ENCODE results near the gene CCDC194. TPM values are rescaled to one million over a fixed set of nuclear protein-coding genes. Genes with fewer than 3 reads are reported as not detected.

Gene CCDC194
- total and polyA plus RNA-seq, 2 of the 8 experiments (the other 6 are each of a cell fraction or from before 2014, with no cell fraction given), result 0.33 TPM; not detected in 1

DNA sequence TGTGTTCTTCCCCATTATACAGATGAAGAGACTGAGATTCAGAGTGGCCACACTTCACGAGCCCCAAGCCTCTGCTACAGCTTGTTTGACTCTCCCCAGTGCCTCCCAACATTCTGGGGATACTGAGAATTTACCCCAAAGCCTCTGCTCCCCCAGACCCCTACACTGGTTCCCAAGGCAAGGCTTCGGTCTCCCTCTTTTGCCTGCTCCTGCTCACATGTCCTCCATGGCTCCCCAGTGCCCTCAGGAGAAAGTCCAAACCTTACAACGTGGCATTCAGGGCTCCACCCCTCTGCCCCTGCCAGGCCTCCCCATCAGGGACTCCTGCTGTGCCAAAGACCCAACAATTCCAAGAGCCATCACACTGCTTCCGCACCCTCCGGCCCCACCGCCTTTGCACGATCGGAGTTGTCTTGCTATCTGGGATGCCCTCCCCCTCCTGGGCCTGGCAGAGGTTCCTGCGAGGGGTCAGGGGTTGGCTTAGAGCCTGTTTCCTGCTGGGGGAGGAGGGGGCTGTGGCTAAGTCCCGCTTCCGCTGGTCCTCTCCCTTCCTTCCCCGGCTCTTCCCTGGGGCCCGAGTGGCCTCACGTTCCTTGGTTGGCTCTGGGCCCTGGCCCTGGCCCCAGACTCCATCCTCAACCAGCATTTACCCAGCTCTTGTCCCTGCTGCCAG lies 41.3 kb downstream of the CCDC194 start:
- no peak overlapping the region for H2BK120ac ChIP-seq (replicated peaks; ENCODE audit: low read depth, low read length)
- peak overlapping the region; percentile 50; the same call in 1 of the 2 replicates for H2BK12ac ChIP-seq (ENCODE audit: low read depth, low read length)
- H3K27me3 ChIP-seq (replicated peaks in 1 of 4; ENCODE audit: control insufficient read depth in 3 of 4, extremely low read depth in 1 of 4, insufficient read depth in 3 of 4, low read length in 3 of 4), result no peaks in the 10 kb centered on the region
- H4K5ac ChIP-seq (ENCODE audit: insufficient read length, low read depth, low read length), result no peak overlapping the region
- CTCF ChIA-PET (ENCODE audit: partially characterized antibody), result interaction anchor here (1.4 to 1.9 kb wide), 2 partner anchors 34 to 37 kb away, joined by 3 to 7 read pairs; no protein-coding TSS in a partner anchor
- no peak overlapping the region for H4K91ac ChIP-seq (replicated peaks; ENCODE audit: insufficient read length, low read length)
- no peak overlapping the region for H3K18ac ChIP-seq (ENCODE audit: extremely low read depth, low read length)
- H4K20me1 ChIP-seq (replicated peaks in 1 of 2; ENCODE audit: control insufficient read depth in 1 of 2, insufficient read depth in 2 of 2, low read length in 2 of 2), result no peaks in the 10 kb centered on the region
- H3K14ac ChIP-seq (ENCODE audit: insufficient read length), result no peak overlapping the region
- H3K79me1 ChIP-seq (ENCODE audit: low read depth, low read length), result no peaks in the 10 kb centered on the region
- DNase-seq (ENCODE audit: low read depth in 1 of 2, low spot score in 2 of 2), result no peak
- no peaks in the 10 kb centered on the region for H3K9me3 ChIP-seq (ENCODE audit: insufficient read depth in 2 of 2, low read depth in 1 of 2, low read length in 1 of 2)
- H3K36me3 ChIP-seq (ENCODE audit: control insufficient read depth in 2 of 4, insufficient read depth in 4 of 4, low read length in 3 of 4), result no peaks in the 10 kb centered on the region
- H3K56ac ChIP-seq (replicated peaks; ENCODE audit: insufficient read length, low read depth, low read length), result no peak overlapping the region
- no peak overlapping the region for H3K9ac ChIP-seq (replicated peaks in 1 of 4; ENCODE audit: extremely low read depth in 1 of 4, low read depth in 3 of 4, low read length in 3 of 4)
- POLR2A ChIA-PET (ENCODE audit: partially characterized antibody), result interaction anchor here (1.5 kb wide), 1 partner anchor 9 kb away, joined by 3 read pairs; no protein-coding TSS in a partner anchor
- H3K4ac ChIP-seq (replicated peaks; ENCODE audit: insufficient read length, low read depth, low read length), result no peak overlapping the region
- no peak overlapping the region for H2AK5ac ChIP-seq (ENCODE audit: low read depth, low read length)
- TF ChIP-seq ASH2L (IDR thresholded peaks at IDR 0.05; ENCODE audit: low read length) (no peak), HDAC6 (IDR thresholded peaks at IDR 0.05; ENCODE audit: low read depth, low read length) (no peak), KDM1A (IDR thresholded peaks at IDR 0.05; ENCODE audit: borderline replicate concordance, low read length) (peak; percentile 92), SRF (IDR thresholded peaks at IDR 0.05; ENCODE audit: low read depth, low read length) (no peak)
- FAIRE-seq, result no peak
- H3K27ac ChIP-seq (ENCODE audit: low read depth, low read length), result no peak overlapping the region
- no peak overlapping the region for H2BK15ac ChIP-seq (ENCODE audit: low read length)
- no peaks in the 10 kb centered on the region for H3K23me2 ChIP-seq (ENCODE audit: low read depth, low read length)
- no peak overlapping the region for H3K23ac ChIP-seq (ENCODE audit: insufficient read length)
- H3K79me2 ChIP-seq (ENCODE audit: control insufficient read depth in 1 of 2, insufficient read depth in 2 of 2, low read length in 2 of 2), result no peaks in the 10 kb centered on the region
- H4K8ac ChIP-seq (ENCODE audit: extremely low read depth, insufficient read depth, low read length), result peak overlapping the region; percentile 65; the same call in 1 of the 2 replicates
- no peak overlapping the region for H3K4me2 ChIP-seq (ENCODE audit: insufficient read depth in 1 of 2, low read depth in 2 of 2, low read length in 2 of 2)
- H2AFZ ChIP-seq (ENCODE audit: low read length), result peak overlapping the region; percentile 22
- H3K4me1 ChIP-seq (replicated peaks in 1 of 4; ENCODE audit: control insufficient read depth in 3 of 4, insufficient read depth in 4 of 4, low read length in 3 of 4), result peaks cover 0 to 4% (median 3%) of the 10 kb centered on the region in 4 experiments; a peak in 3 of 7 replicates
- WGBS, 2 experiments (ENCODE audit: extremely low coverage in 1 of 2, insufficient coverage in 1 of 2, insufficient read length in 1 of 2, insufficient replicate concordance in 2 of 2, low coverage in 1 of 2, low lambda C conversion rate in 2 of 2, missing lambda C conversion rate in 1 of 2), result 91% methylated on average over 11 of the region's 14 CpGs; no CpG with 5 or more reads in 1 of the 2 experiments
- H3K4me3 ChIP-seq (ENCODE audit: extremely low read depth in 1 of 4, insufficient read depth in 2 of 4, low read depth in 3 of 4, low read length in 4 of 4), result no peak overlapping the region
- H2BK20ac ChIP-seq (ENCODE audit: low read length), result no peak overlapping the region; the same call in 1 of the 2 replicates
- H2BK5ac ChIP-seq (ENCODE audit: low read depth, low read length), result peak overlapping the region; percentile 18
